HG02970 (cell line): Measurements from ENCODE around the gene ZNF536.
"Not testable (repeated sequence)": the region's sequence is repeated elsewhere in the genome, so short reads cannot be mapped to it uniquely, and the experiment has no call there.

ENCODE experiments used
- ATAC-seq: cut with Tn5 transposase; IDR thresholded peaks from one replicate; pipeline ENCODE4 v1.9.1; 2021; ENCODE audit warnings: mild to moderate bottlenecking, moderate library complexity, moderate number of reproducible peaks; ENCODE audit not compliant: unreplicated experiment, low FRiP score

Gene ZNF536

DNA sequence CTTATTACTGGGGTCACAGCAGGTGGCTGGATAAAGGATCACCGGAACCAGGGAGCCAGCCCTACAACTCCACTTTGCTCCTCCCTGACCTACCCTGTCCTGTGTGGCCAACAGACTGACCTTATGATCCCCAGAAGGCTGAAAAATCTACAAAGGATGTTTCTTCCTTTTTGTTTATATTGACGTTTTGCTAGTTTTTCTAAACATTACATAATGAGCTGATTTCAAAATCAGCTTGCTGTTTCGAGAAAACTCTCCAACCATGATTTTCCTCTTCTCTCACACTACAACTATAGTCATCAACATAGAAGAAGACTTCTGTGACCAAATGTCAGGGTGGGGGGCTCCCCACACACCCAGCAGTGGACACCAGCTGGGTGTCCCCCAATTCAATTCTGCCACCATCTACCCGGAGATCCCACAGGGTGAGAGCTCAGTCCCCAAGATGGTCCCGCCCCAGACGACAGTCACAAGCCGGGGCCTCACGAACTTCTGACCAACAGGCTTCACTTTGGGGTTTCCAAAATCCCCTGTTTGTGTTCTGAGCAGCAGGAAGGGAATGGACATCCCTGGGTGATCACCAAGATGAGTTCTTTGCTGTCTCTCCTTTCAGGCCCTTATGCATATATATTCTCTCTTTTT, 35.0 kb downstream of the ZNF536 start:
- no peak for ATAC-seq

DNA sequence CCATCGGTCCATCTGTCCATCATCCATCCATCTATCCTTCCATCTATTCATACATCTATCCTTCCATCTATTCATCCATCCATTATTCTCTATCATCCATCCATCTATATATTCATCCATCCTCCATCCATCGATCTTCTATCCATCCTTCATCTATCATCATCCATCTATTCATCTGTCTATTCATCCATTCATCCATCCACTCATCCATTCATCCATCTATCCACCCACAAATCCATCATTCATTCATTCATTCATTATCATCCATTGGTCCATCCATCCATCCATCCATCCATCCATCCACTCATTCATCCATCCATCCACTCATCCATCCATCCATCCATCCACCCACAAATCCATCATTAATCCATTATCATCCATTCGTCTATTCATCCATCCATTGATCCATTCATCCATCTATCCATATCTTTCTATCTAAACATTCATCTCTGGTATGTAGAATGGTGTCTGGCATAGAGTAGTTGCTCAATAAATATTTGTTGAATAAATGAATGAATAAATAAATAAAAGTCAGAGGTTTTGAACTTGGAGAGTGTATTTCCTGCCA, 36.6 kb downstream of the ZNF536 start:
- no peak for ATAC-seq

DNA sequence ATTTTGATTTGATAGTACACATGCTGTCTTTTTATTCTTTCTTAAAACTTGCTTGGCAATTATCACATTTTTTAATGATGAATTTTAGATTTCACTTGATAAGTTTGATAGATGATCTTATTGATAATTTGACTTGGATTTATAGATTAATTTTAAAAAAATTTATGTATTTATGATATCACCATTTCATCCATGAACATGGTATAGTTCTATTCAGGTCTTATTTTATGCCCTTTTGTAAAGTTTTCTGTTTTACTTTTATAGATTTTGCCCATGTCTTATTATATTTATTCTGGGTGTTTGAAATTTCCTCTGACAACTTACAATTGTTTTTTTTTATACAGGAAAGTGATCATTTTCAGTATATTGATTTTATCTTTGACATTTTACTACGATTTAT, 39.5 kb downstream of the ZNF536 start:
- ATAC-seq = no peak

DNA sequence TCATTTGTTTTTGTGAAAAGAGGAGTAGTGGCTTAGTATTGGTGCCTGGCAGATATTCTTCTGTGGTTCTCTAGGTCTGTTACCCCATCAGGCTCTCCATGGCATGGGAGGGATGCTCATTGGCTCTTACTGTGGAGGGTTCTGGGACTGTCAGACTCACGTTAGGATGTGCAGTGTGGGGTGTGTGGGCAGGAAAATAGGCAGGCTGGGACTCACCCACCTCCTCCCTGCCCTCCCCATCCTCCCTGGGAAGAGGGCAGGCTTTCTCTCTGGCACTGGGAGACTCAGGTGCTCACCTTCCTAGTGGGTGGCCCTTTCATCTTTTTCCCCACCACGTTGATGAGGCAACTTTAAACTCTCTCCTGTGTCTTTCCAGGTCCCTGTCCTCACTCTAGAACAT, 44.2 kb downstream of the ZNF536 start:
- no peak for ATAC-seq

DNA sequence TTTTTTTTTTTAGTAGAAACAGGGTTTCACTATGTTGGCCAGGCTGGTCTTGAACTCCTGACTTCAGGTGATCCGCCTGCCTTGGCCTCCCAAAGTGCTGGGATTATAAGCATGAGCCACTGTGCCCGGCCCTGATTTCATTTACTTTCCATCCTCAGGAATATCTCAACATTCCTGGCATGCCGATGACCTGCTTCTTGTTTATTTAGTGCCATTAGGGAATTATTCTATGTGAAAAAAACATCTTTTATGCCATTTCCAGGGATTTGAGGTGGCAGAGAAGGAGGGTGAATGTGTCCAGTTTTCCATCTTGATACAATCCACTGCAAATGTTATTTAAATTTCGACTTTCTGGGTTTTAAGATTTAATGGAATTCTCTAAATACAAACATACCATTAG, 45.0 kb downstream of the ZNF536 start:
- not testable (repeated sequence) for ATAC-seq

DNA sequence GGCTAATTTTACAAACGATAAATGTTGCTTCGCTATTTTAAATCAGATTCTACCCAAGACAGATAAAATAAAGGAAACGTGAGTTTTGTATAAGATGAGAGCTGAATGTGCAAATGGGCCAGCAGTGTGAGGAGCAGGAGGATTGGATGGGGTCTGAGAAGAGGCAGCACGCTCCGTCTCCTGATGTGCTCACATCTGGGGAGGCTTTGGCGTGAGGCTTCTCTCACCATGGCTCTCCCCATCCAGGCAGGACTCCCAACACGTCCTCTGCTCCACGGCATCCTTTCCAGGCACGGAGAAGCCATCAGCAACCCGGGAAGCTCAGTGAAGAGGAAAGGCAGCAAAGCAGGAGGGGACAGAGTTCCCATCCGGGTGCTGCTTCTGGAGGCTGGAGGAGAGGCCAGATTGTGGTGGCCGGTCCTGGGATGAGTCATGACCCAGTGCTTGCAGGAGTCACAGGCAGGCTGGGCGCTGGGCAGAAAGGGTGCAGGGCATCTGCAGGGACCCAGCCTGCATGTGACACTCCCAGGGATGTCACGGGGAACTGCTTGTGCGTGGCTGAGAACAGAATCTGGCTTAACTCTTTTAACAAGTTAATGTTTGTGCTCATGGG, 47.5 kb downstream of the ZNF536 start:
- no peak for ATAC-seq

DNA sequence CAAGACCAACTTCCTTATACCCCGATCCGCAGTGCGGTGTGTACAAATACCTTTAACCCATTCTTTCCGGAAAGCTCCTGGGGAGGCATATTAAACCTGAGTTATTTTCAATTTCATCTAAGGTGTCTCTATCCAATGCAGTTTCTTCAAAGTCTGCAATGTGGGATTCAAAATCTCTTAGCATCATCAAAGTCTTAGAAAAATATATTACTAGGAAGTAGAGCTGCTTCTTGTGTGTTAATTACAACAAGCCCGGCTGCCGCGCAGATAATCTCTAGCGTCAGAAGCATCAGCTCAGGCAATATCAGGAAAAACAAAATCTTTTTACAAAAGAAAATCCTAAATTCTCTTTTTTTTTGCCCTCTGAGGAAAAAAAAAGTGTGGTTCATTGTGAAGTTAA, 48.1 kb downstream of the ZNF536 start:
- ATAC-seq = no peak

DNA sequence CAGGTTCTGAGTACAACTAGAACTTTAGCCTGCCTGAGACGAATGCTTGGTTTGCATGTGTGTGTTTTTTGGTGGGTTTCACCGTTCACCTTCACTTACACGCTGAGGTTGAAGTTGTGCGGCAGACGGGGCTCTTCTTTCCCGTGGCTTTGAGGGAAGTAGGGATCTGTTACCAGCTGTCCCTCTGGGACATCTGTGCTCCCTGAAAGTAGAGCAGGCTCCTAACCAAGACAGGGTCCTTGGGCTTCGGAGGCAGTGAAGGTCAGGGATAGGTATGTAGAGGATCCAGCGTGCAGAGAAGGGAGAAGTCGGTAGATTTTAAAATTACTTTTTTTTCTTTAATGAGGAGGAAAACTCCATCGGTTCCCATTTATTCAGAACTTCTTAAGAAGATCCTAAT, 48.7 kb downstream of the ZNF536 start:
- no peak for ATAC-seq

DNA sequence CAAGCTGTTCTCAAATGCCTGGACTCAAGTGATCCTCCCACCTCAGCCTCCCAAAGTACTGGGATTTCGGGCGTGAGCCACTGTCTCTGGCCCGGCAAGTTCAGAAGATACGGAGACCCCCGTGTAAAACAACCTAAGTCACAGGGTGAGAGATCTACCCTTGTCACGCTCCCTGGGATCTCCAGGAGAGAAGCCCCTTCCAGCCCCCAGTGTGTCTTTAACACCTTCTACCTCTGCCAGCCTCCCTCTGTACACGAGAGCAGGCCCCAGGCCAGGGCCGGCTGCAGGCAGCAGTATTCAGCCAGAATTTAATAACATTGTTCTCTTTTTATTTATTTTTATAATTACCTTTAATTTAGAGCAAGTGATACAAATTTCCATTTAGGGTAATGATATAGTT, 49.4 kb downstream of the ZNF536 start:
- no peak for ATAC-seq

DNA sequence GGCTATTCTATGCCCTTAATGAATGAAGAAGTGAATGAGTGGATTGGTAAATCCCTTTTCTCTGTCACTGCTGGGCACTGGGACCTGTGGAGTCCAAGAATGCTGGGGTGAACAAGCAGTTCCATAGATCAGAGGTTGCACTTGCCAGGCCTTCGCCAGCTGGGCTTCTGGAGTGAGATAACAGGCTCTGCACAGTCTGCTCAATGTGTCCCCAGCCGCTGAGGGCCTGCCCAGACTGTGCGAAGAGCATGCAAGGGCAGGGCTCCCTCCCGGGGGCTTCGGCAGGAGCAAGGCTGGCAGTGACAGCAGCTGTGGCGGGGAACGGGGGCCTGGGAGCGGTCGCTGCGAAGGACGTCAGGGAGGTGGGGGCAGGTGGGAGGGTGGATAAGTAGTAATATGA, 51.3 kb downstream of the ZNF536 start:
- no peak for ATAC-seq

DNA sequence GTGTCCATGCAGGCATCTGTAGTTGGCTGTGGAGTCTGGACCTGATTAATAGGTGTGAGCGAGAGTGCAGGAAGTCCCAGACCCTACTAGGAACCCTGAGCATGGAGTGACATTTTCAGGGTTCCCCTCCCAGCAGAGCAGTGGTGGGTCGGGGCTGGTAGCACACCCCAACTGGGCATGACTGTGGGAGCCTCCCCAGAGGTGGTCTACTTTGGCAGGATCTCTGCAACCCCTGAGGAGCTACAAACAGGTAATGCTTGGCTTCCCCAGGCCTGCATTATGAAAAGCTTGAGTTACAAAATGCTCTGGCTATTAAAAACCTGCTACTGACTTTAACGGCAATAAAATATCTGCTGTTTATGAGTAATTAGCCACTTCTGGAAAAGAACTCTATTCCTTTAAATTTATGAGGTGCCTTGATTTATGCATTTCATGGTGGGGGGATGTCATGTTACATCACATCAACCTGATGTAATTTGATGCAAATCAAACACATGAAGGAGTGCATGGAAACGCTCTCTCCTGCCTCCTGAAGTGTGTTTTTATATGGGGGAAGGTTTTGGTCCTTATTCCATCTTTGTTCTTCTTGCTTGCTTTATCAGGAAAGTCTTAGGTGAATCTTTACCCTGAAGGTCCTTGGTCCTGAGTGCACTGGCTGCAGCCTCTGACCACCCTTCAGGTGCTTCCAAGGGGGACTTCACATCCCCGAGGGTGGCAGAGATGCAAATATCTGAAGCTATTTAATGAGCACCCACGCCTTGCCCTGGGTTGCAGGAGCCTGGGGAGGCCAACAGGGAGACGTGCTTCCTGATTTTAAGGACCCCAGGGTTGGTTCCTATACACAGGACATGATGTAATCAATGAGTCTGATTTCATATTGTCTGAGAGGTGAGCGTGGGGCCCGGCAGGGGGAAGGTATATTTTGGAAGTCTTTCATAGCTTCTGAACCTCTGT, 54.0 kb downstream of the ZNF536 start:
- ATAC-seq = no peak

DNA sequence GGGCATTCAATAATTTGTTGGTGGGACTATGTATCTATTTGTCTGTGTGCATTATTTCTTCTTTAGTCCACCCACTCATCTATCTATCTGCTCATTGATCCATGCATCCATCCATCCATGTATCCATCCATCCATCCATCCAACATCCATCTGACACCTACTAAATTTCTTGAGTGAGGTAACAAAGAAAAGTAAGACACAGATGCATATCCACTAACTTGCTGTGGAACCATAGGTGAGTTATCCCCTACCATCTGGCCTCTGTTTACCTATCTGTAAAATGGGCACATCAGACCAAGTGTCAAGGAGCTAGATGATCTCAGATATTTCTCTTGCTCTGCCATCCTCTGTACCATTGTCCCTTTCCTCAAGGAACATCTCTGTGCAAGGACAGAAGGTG, 54.7 kb downstream of the ZNF536 start:
- ATAC-seq = no peak

DNA sequence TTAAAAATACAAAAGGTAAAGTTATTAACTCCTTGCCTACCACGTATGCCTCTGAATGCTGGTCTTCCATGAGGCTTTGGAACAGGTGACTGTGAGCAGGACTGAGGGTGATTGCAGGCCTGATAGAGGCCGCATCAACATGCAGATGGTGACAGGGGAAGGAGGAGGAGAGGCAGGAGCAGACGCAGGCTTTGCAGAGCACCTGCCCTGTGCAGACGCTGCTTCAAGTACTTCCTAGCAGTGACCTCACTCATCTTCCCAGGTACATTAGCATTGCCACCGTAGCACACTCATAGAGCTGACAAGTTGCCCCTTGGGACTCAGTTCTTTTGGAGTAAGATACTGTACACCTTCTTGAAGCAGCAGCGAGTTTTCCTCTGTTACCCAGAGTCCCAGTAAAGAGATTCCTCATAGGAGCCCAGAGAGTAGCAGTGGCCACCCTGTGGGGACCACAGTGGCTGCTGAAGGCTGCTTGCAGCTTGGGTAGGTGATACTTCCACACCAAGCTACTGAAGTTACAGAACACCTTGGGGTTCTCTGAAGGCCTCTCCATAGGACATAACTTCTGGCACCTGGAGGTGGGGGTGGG, 56.0 kb downstream of the ZNF536 start:
- no peak for ATAC-seq

DNA sequence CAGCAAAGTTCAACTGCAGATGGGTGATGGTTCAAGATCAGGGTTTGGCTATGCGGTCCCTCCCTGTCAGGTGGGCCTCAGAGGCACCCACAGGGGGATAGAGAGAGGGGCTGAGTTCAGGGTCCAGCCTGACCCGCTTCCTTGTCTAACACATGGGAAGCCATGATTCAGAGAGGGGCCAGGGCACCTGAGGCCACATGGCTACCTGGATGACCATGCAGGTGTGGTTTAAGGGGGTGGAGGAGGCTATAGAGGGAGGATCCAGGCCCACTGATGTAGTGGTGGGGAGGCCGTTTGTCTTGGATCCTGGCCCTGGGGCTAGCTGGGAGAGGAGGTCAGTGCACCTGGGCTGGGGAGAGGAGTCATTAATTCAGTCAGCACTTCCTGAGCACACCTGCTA, 56.7 kb downstream of the ZNF536 start:
- no peak for ATAC-seq

DNA sequence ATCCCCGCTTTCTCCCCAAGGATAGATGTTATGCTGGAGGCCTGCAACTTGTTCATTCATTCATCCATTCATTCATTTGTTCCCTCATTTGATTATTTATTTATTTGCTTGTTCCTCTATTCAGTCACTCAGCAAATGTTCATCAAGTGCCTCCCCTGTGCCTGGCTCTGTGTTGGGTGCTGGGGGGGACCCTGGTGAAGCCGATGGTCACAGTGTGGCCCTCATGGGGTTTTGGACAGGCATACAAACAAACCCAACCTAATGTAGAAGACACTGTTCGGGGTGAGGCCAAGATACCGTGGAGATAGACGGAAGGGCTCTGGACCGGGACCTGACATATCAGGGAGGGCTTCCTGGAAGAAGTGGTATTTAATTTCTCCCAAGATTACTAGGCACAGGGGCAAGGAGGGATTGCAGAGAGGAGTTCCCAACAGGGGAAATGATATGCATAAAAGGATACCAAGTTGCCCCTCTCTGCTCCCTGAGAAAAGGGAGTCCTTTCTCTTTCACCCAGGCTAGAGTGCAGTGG, 58.1 kb downstream of the ZNF536 start:
- ATAC-seq = no peak

DNA sequence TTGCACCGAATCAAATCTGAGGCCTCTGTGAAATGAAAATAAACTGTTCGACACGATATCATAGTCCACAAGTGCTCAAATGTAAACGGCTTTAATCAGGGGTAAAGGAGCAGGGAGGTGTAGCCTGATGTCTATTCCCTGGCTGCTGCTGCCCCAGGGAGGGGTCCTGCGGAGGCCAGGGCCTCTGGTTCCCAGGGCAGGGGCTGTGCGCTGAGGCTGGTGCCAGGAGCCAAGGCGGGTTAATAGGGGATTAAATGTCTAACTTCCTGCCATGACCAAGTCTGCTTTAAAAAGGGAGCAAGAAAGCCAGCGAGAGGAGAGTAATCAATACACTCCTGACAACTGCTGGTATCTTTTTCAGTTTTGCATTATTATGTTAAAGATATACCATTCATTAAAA, 59.4 kb downstream of the ZNF536 start:
- no peak for ATAC-seq

DNA sequence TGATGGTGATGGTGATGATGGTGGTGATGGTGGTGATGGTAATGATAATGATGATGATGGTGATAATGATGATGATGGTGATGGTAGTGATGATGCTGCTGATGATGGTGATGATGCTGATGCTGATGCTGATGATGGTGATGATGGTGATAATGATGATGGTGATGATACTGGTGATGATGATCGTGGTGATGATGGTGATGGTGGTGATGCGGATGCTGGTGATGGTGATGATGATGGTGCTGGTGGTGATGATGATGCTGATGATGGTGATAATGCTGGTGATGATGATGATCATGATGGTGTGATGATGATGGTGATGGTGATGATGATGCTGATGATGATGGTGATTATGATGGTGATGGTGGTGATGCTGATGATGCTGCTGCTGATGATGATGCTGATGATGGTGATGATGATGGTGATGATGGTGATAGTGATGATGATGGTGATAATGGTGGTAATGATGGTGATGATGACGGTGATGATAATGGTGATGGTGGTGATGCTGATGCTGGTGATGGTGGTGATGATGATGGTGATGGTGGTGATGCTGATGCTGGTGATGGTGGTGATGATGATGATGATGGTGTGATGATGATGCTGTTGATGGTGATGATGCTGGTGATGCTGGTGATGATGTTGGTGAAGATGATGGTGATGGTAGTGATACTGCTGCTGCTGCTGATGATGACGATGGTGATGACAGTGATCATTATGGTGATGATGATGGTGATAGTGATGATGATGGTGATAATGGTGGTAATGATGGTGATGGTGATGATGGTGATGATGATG, 62.8 kb downstream of the ZNF536 start:
- no peak for ATAC-seq

DNA sequence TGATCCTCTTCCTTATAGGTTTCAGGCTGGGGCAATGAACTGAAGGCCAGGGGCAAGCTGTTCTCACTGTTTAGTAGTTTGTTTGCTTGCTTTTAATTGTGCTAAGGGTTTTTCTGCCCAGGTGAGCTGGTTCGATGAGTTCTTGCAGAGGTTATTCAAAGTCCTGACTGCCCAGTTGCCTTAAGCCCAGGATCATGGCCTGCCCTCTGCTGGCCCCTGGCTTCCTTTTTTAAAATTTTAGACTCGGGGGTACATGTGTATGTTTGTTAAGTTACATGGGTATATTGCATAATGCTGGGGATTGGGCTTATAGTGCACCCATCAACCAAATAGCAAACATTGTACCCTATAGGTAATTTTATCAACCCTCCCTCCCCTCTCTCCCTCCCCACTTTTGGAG, 65.7 kb downstream of the ZNF536 start:
- no peak for ATAC-seq

DNA sequence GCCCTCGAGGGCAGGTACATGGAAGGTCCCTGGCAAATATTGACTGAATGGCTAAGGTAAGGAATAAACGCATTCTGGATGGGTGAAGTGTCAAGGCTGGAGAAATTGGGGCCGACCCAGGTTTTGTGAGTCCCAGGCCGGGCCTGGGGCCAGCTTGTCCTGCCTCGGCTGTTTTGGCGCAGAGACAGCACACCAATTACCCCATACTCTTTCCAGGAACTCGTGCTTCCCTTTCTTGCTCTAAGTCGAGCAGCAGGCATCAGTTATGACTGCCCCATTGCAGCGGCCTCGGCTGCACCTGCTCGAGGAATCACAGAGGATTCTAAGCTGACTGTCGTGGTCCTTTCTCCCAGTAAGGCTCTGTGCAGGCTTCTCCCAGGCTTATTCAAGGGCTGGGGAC, 67.1 kb downstream of the ZNF536 start:
- ATAC-seq = no peak

DNA sequence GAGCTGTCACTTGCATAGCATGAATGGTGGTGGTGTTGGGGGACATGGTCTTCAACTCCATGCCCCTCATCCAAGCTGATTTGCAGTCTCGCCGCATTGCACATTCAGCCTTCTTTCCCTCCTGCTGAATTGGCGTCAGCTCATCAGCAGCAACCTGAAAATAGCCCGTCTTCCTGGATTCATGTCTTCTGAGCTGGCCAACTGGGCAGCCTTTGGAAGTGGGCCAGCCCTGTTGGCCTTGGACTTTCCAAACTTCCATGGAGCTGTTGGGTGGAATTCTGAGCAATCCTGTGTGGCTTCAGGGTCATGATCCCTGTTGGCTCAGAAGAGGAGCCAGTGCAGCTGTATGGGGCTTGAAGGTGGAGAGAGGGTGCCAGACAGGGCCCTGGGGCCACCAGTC, 68.8 kb downstream of the ZNF536 start:
- ATAC-seq = no peak
